IMR-90 (cell line): ENCODE measurements around the gene CALML3. TPM values are rescaled to one million over a fixed set of nuclear protein-coding genes. Genes with fewer than 3 reads are reported as not detected.

Experiments
- ATAC-seq: fragments of 200-7000 bp; cut with Tn5 transposase; 2 replicates; pipeline ENCODE4 v1.9.1; 2020; ENCODE audit warnings: low read depth, mild to moderate bottlenecking, moderate library complexity
- BruUV-seq: library from RNA; stranded (reverse); fragments of 400-500 nt; replicated peaks from 2 replicates; lab custom pipeline; 2021; lab: Mats Ljungman, UMichigan
- CTCF ChIA-PET: fragments of 300-600 bp; formaldehyde crosslinking; extraction: SDS; loops from one replicate; lab custom pipeline; 2021; ENCODE audit warnings: antibody characterized with exemption; lab: Yijun Ruan, JAX
- POLR2A ChIA-PET: fragments of 300-600 bp; sonication (Branson Sonifier 250); formaldehyde crosslinking; loops from one replicate; lab custom pipeline; 2022; ENCODE audit warnings: antibody characterized with exemption; ENCODE audit not compliant: unreplicated experiment; lab: Charles Lee
- DNase-seq: peaks from one replicate; pipeline ENCODE4 v3.0.0; 2013
- H2AFZ ChIP-seq: replicated peaks from 2 replicates; pipeline ENCODE3; 2013; ENCODE audit warnings: low read length, mild to moderate bottlenecking; ENCODE audit not compliant: poor library complexity
- H2AK5ac ChIP-seq: 2 replicates; pipeline ENCODE4 v1.6.1; 2013; ENCODE audit warnings: low read depth, low read length, inconsistent platforms
- H2AK9ac ChIP-seq: replicated peaks from 2 replicates; pipeline ENCODE3; 2013; ENCODE audit warnings: mild to moderate bottlenecking, low read depth, low read length, moderate library complexity; ENCODE audit not compliant: poor library complexity
- H2BK120ac ChIP-seq: 2 replicates; pipeline ENCODE4 v1.6.1; 2013; ENCODE audit warnings: low read depth, low read length, inconsistent platforms
- H2BK15ac ChIP-seq: 3 replicates; pipeline ENCODE4 v1.6.1; 2013; ENCODE audit warnings: low read depth, low read length, inconsistent platforms
- H2BK20ac ChIP-seq: 2 replicates; pipeline ENCODE4 v1.6.1; 2013; ENCODE audit warnings: low read depth, mild to moderate bottlenecking, inconsistent platforms, low read length, moderate library complexity
- H2BK5ac ChIP-seq: 2 replicates; pipeline ENCODE4 v1.6.1; 2013; ENCODE audit warnings: mild to moderate bottlenecking, low read depth, low read length, inconsistent platforms; ENCODE audit not compliant: poor library complexity, severe bottlenecking
- H3K14ac ChIP-seq: replicated peaks from 2 replicates; pipeline ENCODE4 v1.6.1; 2013; ENCODE audit warnings: low read depth, low read length, inconsistent platforms
- H3K18ac ChIP-seq: 2 replicates; pipeline ENCODE4 v1.6.1; 2013; ENCODE audit warnings: low read depth, low read length, control low read depth
- H3K23ac ChIP-seq: 2 replicates; pipeline ENCODE4 v1.6.1; 2013; ENCODE audit warnings: low read depth, low read length, inconsistent platforms
- H3K27ac ChIP-seq: 2 replicates; pipeline ENCODE4 v1.5.1; 2013; ENCODE audit warnings: mild to moderate bottlenecking, control low read depth, low read length; ENCODE audit not compliant: insufficient read depth
- H3K27me3 ChIP-seq: 2 replicates; pipeline ENCODE4 v1.6.1; 2013; ENCODE audit warnings: low read length; ENCODE audit not compliant: control insufficient read depth, insufficient read depth
- H3K36me3 ChIP-seq: 2 replicates; pipeline ENCODE4 v1.6.1; 2013; ENCODE audit warnings: low read length, mixed read lengths; ENCODE audit not compliant: control insufficient read depth, insufficient read depth
- H3K4ac ChIP-seq: 2 replicates; pipeline ENCODE4 v1.6.1; 2013; ENCODE audit warnings: low read depth, low read length, inconsistent platforms
- H3K4me1 ChIP-seq: 2 replicates; pipeline ENCODE4 v1.6.1; 2013; ENCODE audit warnings: low read length, mixed read lengths; ENCODE audit not compliant: control insufficient read depth, insufficient read depth
- H3K4me2 ChIP-seq: 2 replicates; pipeline ENCODE4 v1.6.1; 2013; ENCODE audit warnings: low read depth, mild to moderate bottlenecking, control low read depth, low read length, moderate library complexity
- H3K4me3 ChIP-seq: 2 replicates; pipeline ENCODE4 v1.5.1; 2013; ENCODE audit warnings: low read depth, mild to moderate bottlenecking, control low read depth, low read length, moderate library complexity; ENCODE audit not compliant: insufficient read depth
- H3K56ac ChIP-seq: 2 replicates; pipeline ENCODE4 v1.6.1; 2013; ENCODE audit warnings: low read length, inconsistent platforms; ENCODE audit not compliant: insufficient read depth; ENCODE audit errors: extremely low read depth
- H3K79me1 ChIP-seq, 2 experiments: 2 replicates each; pipeline ENCODE4 v1.6.1; 2013; ENCODE audit warnings: low read length in 2 of 2, inconsistent platforms in 1 of 2, low read depth in 1 of 2
- H3K9ac ChIP-seq: 2 replicates; pipeline ENCODE4 v1.6.1; 2013; ENCODE audit warnings: low read depth, low read length, control low read depth
- H3K9me1 ChIP-seq: 2 replicates; pipeline ENCODE4 v1.6.1; 2013; ENCODE audit warnings: low read length, inconsistent platforms; ENCODE audit not compliant: insufficient read depth
- H3K9me3 ChIP-seq: 2 replicates; pipeline ENCODE4 v1.6.1; 2013; ENCODE audit warnings: low read length; ENCODE audit not compliant: control insufficient read depth, insufficient read depth
- H4K20me1 ChIP-seq: 2 replicates; pipeline ENCODE4 v1.6.1; 2013; ENCODE audit warnings: low read length, inconsistent platforms; ENCODE audit not compliant: insufficient read depth
- H4K5ac ChIP-seq: 2 replicates; pipeline ENCODE4 v1.6.1; 2013; ENCODE audit warnings: mild to moderate bottlenecking, low read depth, low read length, control low read depth
- H4K8ac ChIP-seq, 2 experiments: 2 replicates each; pipeline ENCODE4 v1.6.1; 2013; ENCODE audit warnings: low read depth in 2 of 2, low read length in 2 of 2, control low read depth in 1 of 2, inconsistent platforms in 1 of 2
- H4K91ac ChIP-seq: 2 replicates; pipeline ENCODE4 v1.6.1; 2013; ENCODE audit warnings: low read depth, low read length, inconsistent platforms; ENCODE audit not compliant: insufficient read depth
- BHLHE40 ChIP-seq: fragments of 150-350 bp; IDR thresholded peaks from 2 replicates; pipeline ENCODE4 v1.6.1; 2016; ENCODE audit warnings: mild to moderate bottlenecking, low read depth, low read length
- CEBPB ChIP-seq: IDR thresholded peaks from 2 replicates; pipeline ENCODE4 v1.6.1; 2012; ENCODE audit warnings: low read depth, low read length, improper control_type of control experiment
- CHD1 ChIP-seq: IDR thresholded peaks from 2 replicates; pipeline ENCODE4 v1.6.1; 2012; ENCODE audit warnings: low read depth, low read length, improper control_type of control experiment
- CTCF ChIP-seq: conservative IDR thresholded peaks from 2 replicates; pipeline ENCODE4 v1.5.1; 2012; ENCODE audit warnings: mild to moderate bottlenecking, low read depth, low read length, improper control_type of control experiment
- ELK1 ChIP-seq: fragments of 150-350 bp; IDR thresholded peaks from 2 replicates; pipeline ENCODE4 v1.6.1; 2016; ENCODE audit warnings: low read depth, mild to moderate bottlenecking, low read length, moderate library complexity, borderline replicate concordance
- FOS ChIP-seq: fragments of 150-350 bp; IDR thresholded peaks from 2 replicates; pipeline ENCODE4 v1.6.1; 2016; ENCODE audit warnings: low read depth, low read length
- MAFK ChIP-seq: IDR thresholded peaks from 2 replicates; pipeline ENCODE4 v1.6.1; 2012; ENCODE audit warnings: low read depth, low read length, improper control_type of control experiment
- MAZ ChIP-seq: IDR thresholded peaks from 2 replicates; pipeline ENCODE4 v1.6.1; 2012; ENCODE audit warnings: low read depth, mild to moderate bottlenecking, low read length, improper control_type of control experiment, moderate library complexity, borderline replicate concordance
- MXI1 ChIP-seq: IDR thresholded peaks from 2 replicates; pipeline ENCODE4 v1.6.1; 2012; ENCODE audit warnings: low read depth, mild to moderate bottlenecking, low read length, moderate library complexity, borderline replicate concordance
- NFE2L2 ChIP-seq: fragments of 150-350 bp; IDR thresholded peaks from 2 replicates; pipeline ENCODE4 v1.6.1; 2016; ENCODE audit warnings: low read depth, mild to moderate bottlenecking, low read length
- POLR2A ChIP-seq: IDR thresholded peaks from 2 replicates; pipeline ENCODE4 v1.6.1; 2012; ENCODE audit warnings: mild to moderate bottlenecking, low read depth, low read length
- RAD21 ChIP-seq: IDR thresholded peaks from 2 replicates; pipeline ENCODE4 v1.6.1; 2012; ENCODE audit warnings: low read length, improper control_type of control experiment
- RCOR1 ChIP-seq: IDR thresholded peaks from 2 replicates; pipeline ENCODE4 v1.6.1; 2012; ENCODE audit warnings: mild to moderate bottlenecking, low read length, improper control_type of control experiment; ENCODE audit not compliant: insufficient replicate concordance
- RFX5 ChIP-seq: IDR thresholded peaks from 2 replicates; pipeline ENCODE4 v1.8.0; 2012; ENCODE audit warnings: low read depth, mild to moderate bottlenecking, low read length, moderate library complexity
- SMC3 ChIP-seq: fragments of 150-350 bp; IDR thresholded peaks from 2 replicates; pipeline ENCODE4 v1.6.1; 2016; ENCODE audit warnings: low read depth, mild to moderate bottlenecking, antibody characterized with exemption, low read length, moderate library complexity
- USF2 ChIP-seq: fragments of 150-350 bp; IDR thresholded peaks from 2 replicates; pipeline ENCODE4 v1.6.1; 2017; ENCODE audit warnings: mild to moderate bottlenecking, antibody characterized with exemption, low read length, low read depth
- WGBS, 2 experiments: methylation state at CpG; one replicate each; pipeline versions ENCODE4 v1.1.5 to v1.1.7; 2013; ENCODE audit warnings: missing lambda C conversion rate in 2 of 2; ENCODE audit not compliant: insufficient read length in 1 of 2; ENCODE audit errors: extremely low coverage in 2 of 2; 5-methylcytosine and 5-hydroxymethylcytosine counted together
- dilution Hi-C: fragments of 300-500 bp; cut with HindIII; formaldehyde crosslinking; loops from one replicate; pipeline ENCODE4 v1.14.3; 2018; ENCODE audit warnings: low sequenced_read_pairs; ENCODE audit not compliant: unreplicated experiment
- in situ Hi-C: fragments of 300-500 bp; cut with MboI; formaldehyde crosslinking; loops from 3 replicates; pipeline ENCODE4 v1.14.3; 2019; ENCODE audit warnings: low sequenced_read_pairs, inconsistent platforms, mixed read lengths
- intact Hi-C: fragments of 100-400 bp; cut with micrococcal nuclease; formaldehyde crosslinking; loops from 2 replicates; pipeline ENCODE4 v1.10.0; 2022
- polyA plus RNA-seq, 3 experiments: library from polyadenylated mRNA; depleted of rRNA; stranded (reverse); fragments of >200 nt; gene quantifications; 2 replicates each; pipeline ENCODE4 v1.2.3, GENCODE V29; 2012; ENCODE audit warnings: low replicate concordance in 1 of 3
- total RNA-seq: library from RNA; depleted of rRNA; stranded (reverse); fragments of >200 nt; gene quantifications from 2 replicates; pipeline ENCODE4 v1.2.3, GENCODE V29; 2012

The CALML3 gene
- total and polyA plus RNA-seq, 2 of the 4 experiments (the other 2 are of a cell fraction) = not detected

GRCh38 chr10:5482016-5482415 is 42.7 kb upstream of the CALML3 start:
- no peak overlapping the region for H3K4me2 ChIP-seq
- TF ChIP-seq RCOR1 = no peak
- no peak for TF ChIP-seq RFX5
- TF ChIP-seq POLR2A = no peak
- TF ChIP-seq CHD1 = no peak
- TF ChIP-seq SMC3 = no peak
- no peak for TF ChIP-seq BHLHE40
- TF ChIP-seq ELK1 = no peak
- TF ChIP-seq CEBPB = no peak
- no peak for TF ChIP-seq MXI1
- TF ChIP-seq FOS = no peak
- TF ChIP-seq NFE2L2 = no peak
- no peak for TF ChIP-seq MAFK
- TF ChIP-seq MAZ = no peak
- TF ChIP-seq USF2 = no peak
- TF ChIP-seq RAD21 = no peak
- TF ChIP-seq CTCF = no peak
- H3K4ac ChIP-seq = no peak overlapping the region
- no peak overlapping the region for H2AK9ac ChIP-seq
- no peak overlapping the region for H3K9ac ChIP-seq
- no peak for ATAC-seq
- no peak overlapping the region for H3K4me3 ChIP-seq
- H2AFZ ChIP-seq = no peak overlapping the region
- no peak overlapping the region for H2AK5ac ChIP-seq
- H4K91ac ChIP-seq = no peak overlapping the region
- no peaks in the 10 kb centered on the region for H3K79me1 ChIP-seq
- DNase-seq = no peak
- no peak overlapping the region for H2BK5ac ChIP-seq
- no peak overlapping the region for H2BK20ac ChIP-seq
- dilution Hi-C loops (no loop called here), in situ Hi-C loops (no loop called here), intact Hi-C loops (no loop called here)
- H3K36me3 ChIP-seq = no peaks in the 10 kb centered on the region
- ChIA-PET CTCF (no interaction called here), POLR2A (no interaction called here)
- 0 out of 2 replicates have a peak, but pooled peaks cover 3% of the 10 kb centered on the region for H3K9me1 ChIP-seq
- peaks cover 2% of the 10 kb centered on the region for H3K9me3 ChIP-seq
- H3K23ac ChIP-seq = no peak overlapping the region
- no peak overlapping the region for H3K56ac ChIP-seq
- H3K14ac ChIP-seq = no peak overlapping the region
- no peak overlapping the region for H4K5ac ChIP-seq
- H2BK120ac ChIP-seq = no peak overlapping the region
- no TSS peak for BruUV-seq
- no peaks in the 10 kb centered on the region for H4K20me1 ChIP-seq
- no peak overlapping the region for H2BK15ac ChIP-seq
- 100% methylated on average over 5 of the region's 9 CpGs; no CpG with 5 or more reads in 1 of the 2 experiments for WGBS, 2 experiments
- no peak overlapping the region for H4K8ac ChIP-seq
- no peaks in the 10 kb centered on the region; the same call in 1 of the 2 replicates for H3K4me1 ChIP-seq
- H3K27me3 ChIP-seq = peaks cover 10% of the 10 kb centered on the region; the same call in 1 of the 2 replicates
- no peak overlapping the region for H3K27ac ChIP-seq
- H3K18ac ChIP-seq = no peak overlapping the region
